ENCODE results near the gene MACROH2A1.
A peak's percentile ranks its signal among the peaks of the same experiment; 100 is the strongest.

DNA sequence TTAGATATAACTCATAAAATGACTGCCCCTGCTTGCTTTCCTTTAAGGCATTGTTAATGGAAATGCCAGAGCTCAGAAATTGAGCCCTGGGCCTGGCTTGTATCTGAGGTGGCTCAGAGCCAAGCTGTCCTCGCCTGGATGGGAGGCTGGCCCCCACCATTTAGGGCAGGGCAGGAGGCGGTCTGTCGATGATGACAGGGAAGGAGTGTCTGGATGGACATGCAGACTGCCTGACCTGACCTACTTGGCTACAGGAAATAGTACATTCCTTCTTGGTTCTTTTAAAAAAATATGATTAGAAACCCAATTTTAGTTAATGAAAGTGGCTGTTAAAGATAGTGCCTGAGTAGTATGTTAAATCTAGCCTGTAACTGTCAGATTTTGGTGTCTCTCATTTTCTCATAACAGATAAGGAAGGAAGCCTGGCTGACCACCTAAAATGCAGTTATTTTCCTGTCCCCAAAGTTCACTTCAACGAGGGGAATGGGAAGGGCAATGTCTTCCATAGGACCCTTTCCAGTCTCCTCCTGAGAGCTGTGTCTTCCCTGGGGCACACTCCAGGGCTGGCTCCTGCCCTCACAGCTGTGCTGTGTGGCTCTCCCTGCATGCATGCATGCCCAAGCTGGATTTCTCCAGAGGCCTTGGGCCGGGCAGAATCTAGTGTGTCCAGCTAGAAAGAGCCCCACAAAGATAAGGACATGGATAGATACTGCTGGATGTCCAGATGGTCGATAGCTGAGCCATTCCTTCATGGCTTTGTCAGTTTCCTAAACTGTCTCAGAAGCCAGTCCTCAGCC lies 42.3 kb downstream of the MACROH2A1 start:
- TF ChIP-seq RCOR1 (IDR thresholded peaks at IDR 0.05; ENCODE audit: low read length) (peak; percentile 90), CTCF (IDR thresholded peaks at IDR 0.05) (no peak), RXRA (IDR thresholded peaks at IDR 0.05; ENCODE audit: borderline replicate concordance, low read depth) (no peak), FOSL2 (IDR thresholded peaks at IDR 0.05; ENCODE audit: borderline replicate concordance, low read depth) (no peak), YY1 (IDR thresholded peaks at IDR 0.05; ENCODE audit: low read depth) (no peak), EP300 (IDR thresholded peaks at IDR 0.05; ENCODE audit: borderline replicate concordance in 1 of 2, low read depth in 1 of 2, low read length in 1 of 2) (peak in 1 of 2 experiments; percentile 81; a peak in 2 of 4 replicates), NFIC (IDR thresholded peaks at IDR 0.05; ENCODE audit: borderline replicate concordance) (peak; percentile 85)

Measured in SK-N-SH (cell line).